ENCODE data around the gene FN3K. TPM values are rescaled to one million over a fixed set of nuclear protein-coding genes. Genes with fewer than 3 reads are reported as not detected.

The FN3K gene
- total and polyA plus RNA-seq, 2 of the 13 experiments (the other 11 are each of a cell fraction or from before 2014, with no cell fraction given): 3.5 to 12.2 TPM

- TF ChIP-seq HMGXB3 (CRISPR knock-in tag; IDR thresholded peaks at IDR 0.05; ENCODE audit: borderline replicate concordance) (no peak), FOXA3 (CRISPR knock-in tag; IDR thresholded peaks at IDR 0.05) (peak; percentile 94), ELF1 (CRISPR knock-in tag; IDR thresholded peaks at IDR 0.05) (peak; percentile 79), KIAA2018 (CRISPR knock-in tag; IDR thresholded peaks at IDR 0.05; ENCODE audit: borderline replicate concordance) (no peak), MBD4 (IDR thresholded peaks at IDR 0.05; ENCODE audit: borderline replicate concordance, low read length) (no peak), CBFB (CRISPR knock-in tag; IDR thresholded peaks at IDR 0.05) (no peak), HNF4A (CRISPR knock-in tag; IDR thresholded peaks at IDR 0.05) (0 out of 2 replicates have a peak, but pooled peaks have one; percentile 8), SAP130 (CRISPR knock-in tag; IDR thresholded peaks at IDR 0.05; ENCODE audit: low read depth) (peak; percentile 68), KLF16 (CRISPR knock-in tag; IDR thresholded peaks at IDR 0.05) (0 out of 4 replicates have a peak, but pooled peaks of 1 of the 2 experiments have one; percentile 64), ZBTB26 (CRISPR knock-in tag; IDR thresholded peaks at IDR 0.05; ENCODE audit: borderline replicate concordance) (no peak)
These were observed 36.6 kb downstream of the FN3K start (continued) for GRCh38 chr17:82772026-82772425.
